ENCODE measurements around the gene KCNK6.

- TF ChIP-seq POLR2A (IDR thresholded peaks at IDR 0.05; ENCODE audit: low read depth, low read length) (no peak), POLR2AphosphoS5 (IDR thresholded peaks at IDR 0.05; ENCODE audit: low read depth, low read length) (no peak), POU2F2 (IDR thresholded peaks at IDR 0.05; ENCODE audit: low read depth, low read length) (no peak)
Observed at GRCh38 chr19:38315657-38316476, 3.8 kb upstream of the KCNK6 start, which contains the start of gene YIF1B.

All from GM12891 (cell line).